SK-N-MC (cell line): ENCODE results near the gene NFATC1.

Experiments used
- EZH2 ChIP-seq: fragments of 200-600 bp; sonication (generic); IDR thresholded peaks from one replicate; pipeline ENCODE4 v1.6.1; 2017; ENCODE audit warnings: antibody characterized with exemption
- FOXP2 ChIP-seq: optimal IDR thresholded peaks from 2 replicates; pipeline ENCODE3; 2011; ENCODE audit warnings: mild to moderate bottlenecking, moderate library complexity; ENCODE audit not compliant: insufficient read depth; ENCODE audit errors: extremely low read length, control extremely low read depth
- POLR2AphosphoS5 ChIP-seq: IDR thresholded peaks from 2 replicates; pipeline ENCODE4 v1.6.1; 2012; ENCODE audit warnings: mild to moderate bottlenecking, low read depth, low read length, borderline replicate concordance

DNA sequence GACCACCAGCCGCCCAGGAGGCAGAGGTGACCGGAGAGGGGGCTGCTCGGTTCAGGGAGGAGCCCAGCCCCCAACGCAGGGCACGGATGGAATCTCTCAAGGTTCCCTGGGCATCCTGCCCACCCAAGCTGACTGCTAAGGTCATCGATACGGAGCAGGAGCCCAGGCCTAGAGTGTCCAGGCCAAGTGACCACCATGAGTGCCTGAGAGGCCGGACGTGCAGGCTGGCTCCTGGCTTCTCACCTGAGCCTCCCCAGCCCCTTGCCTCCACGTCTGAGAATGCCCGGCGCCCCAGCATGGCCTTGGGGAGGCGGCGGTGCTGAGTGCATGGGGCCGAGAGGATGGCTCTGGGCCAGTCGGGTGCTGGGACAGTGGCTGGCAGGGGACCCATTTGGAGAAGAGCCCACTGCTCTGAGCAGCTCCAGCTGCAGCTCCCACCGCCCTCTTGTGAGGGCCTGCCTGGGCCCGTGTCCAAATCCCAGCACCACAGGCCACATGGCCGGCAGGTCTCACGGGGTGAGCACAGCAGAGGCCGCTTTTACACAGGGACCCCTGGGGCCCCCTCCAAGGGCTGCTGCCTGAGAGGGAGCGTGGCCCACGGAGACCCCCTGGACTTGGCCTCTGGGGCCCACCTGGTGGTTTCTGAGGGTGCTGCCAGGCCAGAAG, 181.1 kb downstream of the NFATC1 start:
- TF ChIP-seq FOXP2 (no peak), POLR2AphosphoS5 (no peak), EZH2 (no peak)
